Stimulated activated CD4-positive, alpha-beta T cell treated with anti-CD3 and anti-CD28 coated beads, Interleukin-1b, Interleukin-23, amount 100 ng/mL, for 24 hours (primary cell): ENCODE data around the gene NSDHL.

Source experiments
- DNase-seq, 4 experiments: peaks; one replicate each; pipeline ENCODE4 v3.0.0-alpha.2; 2020; ENCODE audit warnings: low read depth in 4 of 4, low spot score in 1 of 4

The NSDHL gene

DNA sequence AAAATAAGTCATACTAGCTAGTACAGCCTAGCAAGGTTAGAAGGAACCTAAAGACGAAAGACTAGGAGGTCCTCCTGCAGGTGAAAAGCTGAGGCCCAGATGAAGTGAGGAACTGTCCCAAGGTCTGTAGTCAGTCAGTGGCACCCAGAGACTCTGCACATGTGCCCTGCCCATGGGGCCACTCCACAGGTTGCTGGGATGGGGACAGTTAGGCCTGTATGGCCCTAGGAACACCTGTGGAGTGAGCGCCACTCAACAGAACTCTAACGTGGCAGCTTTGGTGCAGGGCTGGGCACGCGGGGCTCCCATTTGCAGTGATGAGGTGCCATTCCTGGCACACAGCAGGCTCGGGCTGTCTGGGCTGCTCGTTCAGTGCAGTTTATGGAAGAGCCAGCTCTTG is 81.8 kb downstream of the NSDHL start:
- DNase-seq = no peak

DNA sequence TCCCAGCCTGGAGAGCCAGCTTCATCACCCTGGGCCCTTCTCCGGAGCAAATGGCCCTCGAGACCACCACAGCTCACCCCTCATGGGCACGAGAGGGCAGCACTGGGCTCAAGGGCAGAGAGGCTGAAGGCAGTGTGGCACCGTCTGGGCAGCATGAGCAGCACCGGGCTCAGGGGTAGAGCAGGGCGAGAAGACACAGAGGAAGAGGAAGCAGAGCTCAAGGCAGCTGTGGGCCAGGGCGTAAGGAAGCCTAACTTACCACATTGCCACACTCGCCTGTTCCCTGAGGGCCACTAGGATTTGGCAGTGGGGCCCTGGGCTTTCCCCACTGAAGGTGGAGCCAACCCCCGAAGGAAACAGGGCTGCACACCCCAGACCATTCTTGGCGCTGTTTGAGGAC is 82.5 kb downstream of the NSDHL start:
- DNase-seq = no peak

DNA sequence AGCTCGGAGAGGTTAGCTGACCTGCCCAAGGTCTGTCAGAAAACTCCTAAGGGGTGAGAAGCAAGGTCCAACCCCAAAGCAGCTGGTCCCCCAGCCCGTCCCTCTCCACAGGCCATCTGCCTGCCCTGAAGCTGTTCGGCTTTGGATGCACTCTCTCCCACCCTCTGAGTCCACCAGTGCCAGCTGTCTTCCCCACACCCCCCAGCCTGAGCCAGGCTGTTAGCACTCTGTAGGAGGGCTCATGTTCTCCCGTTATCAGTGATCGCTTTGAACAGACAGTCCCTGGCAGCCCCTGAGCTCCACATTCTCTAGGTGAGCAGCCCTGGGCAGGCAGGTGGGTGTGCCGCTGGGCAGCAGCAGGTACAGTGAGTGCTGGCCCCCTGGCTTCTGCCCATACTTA is 83.0 kb downstream of the NSDHL start:
- DNase-seq = no peak

DNA sequence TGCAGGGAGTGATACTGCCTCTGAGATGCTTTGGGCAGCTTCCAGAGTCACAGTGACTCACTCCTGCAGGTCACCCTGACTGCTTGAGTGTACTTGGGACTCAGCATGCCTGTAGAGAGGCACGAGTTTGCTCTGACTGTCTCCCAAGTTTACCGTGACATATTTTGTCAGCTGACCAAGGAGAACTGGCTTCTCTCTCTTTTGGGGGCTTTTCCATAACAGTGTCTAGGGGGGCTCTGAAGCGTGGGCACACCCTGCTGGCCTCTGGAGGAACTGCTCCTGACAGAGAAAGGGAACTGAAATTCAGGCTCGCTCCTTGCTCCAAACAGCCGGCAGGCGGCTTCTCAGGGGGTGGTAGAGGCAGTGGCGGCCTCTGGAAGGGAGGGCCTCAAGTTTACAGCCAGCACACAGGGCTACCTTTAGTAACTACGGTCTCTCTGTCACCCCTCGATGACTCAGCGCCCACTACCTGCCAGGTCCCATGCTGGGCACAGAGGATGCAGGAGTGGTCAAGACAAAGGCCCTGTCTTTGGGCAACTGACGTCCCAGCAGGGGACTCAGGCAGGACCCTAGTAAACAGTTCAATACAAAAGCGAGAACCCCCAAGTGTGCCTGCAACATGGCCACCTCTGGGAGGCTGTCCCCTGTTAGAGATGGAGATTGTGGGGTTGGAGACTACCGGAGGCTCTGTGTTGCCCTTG is 84.8 kb downstream of the NSDHL start:
- DNase-seq = no peak

DNA sequence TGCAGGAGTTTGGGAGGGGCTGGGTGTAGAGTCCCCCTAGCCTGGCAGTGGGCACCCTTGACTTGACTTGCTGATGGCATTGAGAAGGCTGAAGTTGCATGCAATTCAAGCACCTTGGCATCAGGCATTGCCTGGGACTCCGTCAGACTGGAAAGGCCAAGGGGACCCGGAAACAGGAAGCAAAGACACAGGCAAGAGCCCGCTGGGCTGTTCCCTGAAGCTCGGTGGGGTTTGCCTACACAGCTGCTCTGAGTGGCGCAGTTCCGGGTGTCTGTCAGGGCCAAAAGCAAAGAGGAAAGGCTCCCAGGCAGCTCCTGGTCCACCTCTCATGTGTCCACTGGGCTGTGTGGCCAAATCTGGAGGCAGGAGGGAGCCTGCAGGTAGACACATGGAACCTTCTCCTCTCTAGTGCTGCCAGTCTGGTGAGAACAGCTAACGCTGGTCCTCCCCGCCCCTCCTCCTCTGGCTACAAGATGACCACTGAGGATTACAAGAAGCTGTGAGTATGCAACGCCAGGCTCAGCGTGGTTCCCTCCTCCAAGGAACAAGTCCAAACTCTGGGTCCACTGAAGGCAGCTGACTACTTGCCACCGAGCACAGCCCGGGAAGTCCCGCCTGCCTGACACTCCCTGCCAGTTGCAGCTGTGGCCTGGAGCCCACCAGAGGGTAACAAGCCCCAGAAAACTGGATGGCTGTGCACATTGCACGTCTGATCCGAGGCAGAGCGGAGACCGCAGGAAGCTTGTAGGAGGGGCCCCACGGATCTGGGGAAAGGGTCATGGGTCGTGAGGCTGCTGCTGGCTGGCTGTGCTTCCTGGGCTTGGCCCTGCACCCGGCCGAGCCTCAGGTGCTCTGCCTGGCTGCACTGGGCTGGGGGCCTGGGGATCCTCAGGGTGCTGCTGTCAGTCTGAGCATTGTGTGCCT is 87.1 kb downstream of the NSDHL start:
- DNase-seq = no peak

DNA sequence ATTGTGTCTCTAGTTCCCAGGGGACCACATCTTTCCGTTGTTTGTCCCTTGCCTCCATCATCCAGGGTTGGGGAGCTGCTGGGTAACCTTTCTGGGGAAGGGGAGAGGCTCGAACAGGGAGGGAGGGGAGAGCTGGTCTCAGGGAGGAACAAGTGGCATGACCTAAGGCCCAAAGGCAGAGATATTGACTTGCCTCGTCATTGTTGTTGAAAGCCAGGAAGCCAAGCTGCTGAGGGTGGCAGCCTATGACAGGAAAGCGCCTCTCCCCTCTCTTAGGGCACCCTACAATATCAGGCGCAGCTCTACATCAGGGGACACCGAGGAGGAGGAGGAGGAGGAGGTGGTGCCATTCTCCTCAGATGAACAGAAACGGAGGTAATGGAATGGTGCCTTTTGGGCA is 87.8 kb downstream of the NSDHL start:
- DNase-seq = no peak
